Hepatocyte (in vitro differentiated cells): ENCODE measurements around the gene CRELD2. TPM values are rescaled to one million over a fixed set of nuclear protein-coding genes. Genes with fewer than 3 reads are reported as not detected.

Experiments used
- DNase-seq: peaks from one replicate; pipeline ENCODE4 v3.0.0-alpha.2; 2016; ENCODE audit warnings: low spot score
- H2AFZ ChIP-seq: fragments of 200-600 bp; sonication (generic); 2 replicates; pipeline ENCODE4 v1.6.0; 2016; ENCODE audit warnings: antibody characterized with exemption, mild to moderate bottlenecking
- H3K27ac ChIP-seq: fragments of 200-600 bp; sonication (generic); 2 replicates; pipeline ENCODE4 v1.5.1; 2016; ENCODE audit warnings: mild to moderate bottlenecking
- H3K27me3 ChIP-seq: fragments of 200-600 bp; sonication (generic); 2 replicates; pipeline ENCODE4 v1.6.1; 2016
- H3K36me3 ChIP-seq: fragments of 200-600 bp; sonication (generic); replicated peaks from 2 replicates; pipeline ENCODE4 v1.5.1; 2016; ENCODE audit warnings: low read depth; ENCODE audit not compliant: insufficient read depth
- H3K4me1 ChIP-seq: fragments of 200-600 bp; sonication (generic); 2 replicates; pipeline ENCODE4 v1.5.1; 2016; ENCODE audit warnings: mild to moderate bottlenecking, moderate library complexity; ENCODE audit not compliant: insufficient read depth
- H3K4me2 ChIP-seq: fragments of 200-600 bp; sonication (generic); 2 replicates; pipeline ENCODE4 v1.6.0; 2016
- H3K4me3 ChIP-seq: fragments of 200-600 bp; sonication (generic); 2 replicates; pipeline ENCODE4 v1.5.1; 2016; ENCODE audit warnings: mild to moderate bottlenecking
- H3K79me2 ChIP-seq: fragments of 200-600 bp; sonication (generic); 2 replicates; pipeline ENCODE4 v1.6.0; 2017; ENCODE audit warnings: mild to moderate bottlenecking
- H3K9me2 ChIP-seq: fragments of 200-600 bp; sonication (generic); replicated peaks from 2 replicates; pipeline ENCODE4 v1.6.0; 2017; ENCODE audit warnings: mild to moderate bottlenecking; ENCODE audit not compliant: insufficient read depth
- H3K9me3 ChIP-seq: fragments of 200-600 bp; sonication (generic); 2 replicates; pipeline ENCODE4 v1.5.1; 2016; ENCODE audit warnings: low read depth, mild to moderate bottlenecking
- H4K20me1 ChIP-seq: fragments of 200-600 bp; sonication (generic); 2 replicates; pipeline ENCODE4 v1.6.0; 2016; ENCODE audit warnings: mild to moderate bottlenecking; ENCODE audit not compliant: insufficient read depth, poor library complexity, severe bottlenecking
- EZH2 ChIP-seq: fragments of 200-600 bp; sonication (generic); IDR thresholded peaks from 2 replicates; pipeline ENCODE4 v1.6.1; 2016; ENCODE audit warnings: antibody characterized with exemption, mild to moderate bottlenecking, borderline replicate concordance
- EZH2phosphoT487 ChIP-seq: fragments of 200-600 bp; sonication (generic); IDR thresholded peaks from one replicate; pipeline ENCODE4 v1.6.1; 2018; ENCODE audit warnings: antibody characterized with exemption, mild to moderate bottlenecking, low read depth, moderate library complexity; ENCODE audit not compliant: unreplicated experiment, severe bottlenecking
- WGBS: methylation state at CpG from one replicate; pipeline ENCODE4 v1.1.6; 2016; ENCODE audit warnings: low lambda C conversion rate; ENCODE audit errors: missing lambda C conversion rate; 5-methylcytosine and 5-hydroxymethylcytosine counted together
- polyA plus RNA-seq: library from polyadenylated mRNA; unstranded; fragments of >200 nt; fragmentation: Nextera tagmentation; extraction: Ambion mirVana; gene quantifications from 2 replicates; pipeline ENCODE4 v1.2.1, GENCODE V29; 2016
- total RNA-seq: library from RNA; depleted of rRNA; stranded (reverse); fragments of >200 nt; gene quantifications from 2 replicates; pipeline ENCODE4 v1.2.3, GENCODE V29; 2014
- TF ChIP-seq, protein P1 (sequence below): fragments of 200-600 bp; sonication (generic); IDR thresholded peaks from 2 replicates; pipeline ENCODE4 v1.5.1; 2016; ENCODE audit warnings: antibody characterized with exemption, mild to moderate bottlenecking; ENCODE audit not compliant: poor library complexity

CRELD2 gene
- total and polyA plus RNA-seq, 2 experiments from 2014 or later = 79.7 to 129 TPM

DNA sequence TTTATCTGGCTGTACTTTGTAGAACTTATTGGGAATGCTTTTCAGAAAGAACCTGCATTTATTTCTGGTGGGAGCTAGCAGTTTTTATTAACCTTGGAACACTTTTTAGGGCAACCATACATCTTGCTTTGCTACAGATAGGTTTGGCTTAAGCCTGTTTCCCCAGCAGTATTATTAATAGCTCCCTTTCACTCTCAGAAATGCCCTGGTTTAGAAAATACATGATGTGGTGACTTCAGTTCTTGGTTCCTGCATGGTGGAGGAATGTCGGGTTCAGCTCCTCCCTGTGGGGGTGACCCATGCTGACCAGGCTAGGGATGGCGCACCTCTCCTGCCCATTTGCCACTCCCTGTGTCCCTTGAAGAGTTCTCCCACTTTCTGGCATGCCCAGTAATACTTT lies 36.6 kb upstream of the CRELD2 start:
- no peak for DNase-seq
- Histone ChIP-seq H3K27me3 (no peaks in the 10 kb centered on the region), H3K36me3 (no peaks in the 10 kb centered on the region), H3K9me3 (no peaks in the 10 kb centered on the region), H2AFZ (no peak overlapping the region), H3K79me2 (peaks cover 88% of the 10 kb centered on the region), H4K20me1 (no peaks in the 10 kb centered on the region), H3K4me2 (no peak overlapping the region), H3K27ac (no peak overlapping the region), H3K4me1 (no peaks in the 10 kb centered on the region), H3K9me2 (no peaks in the 10 kb centered on the region), H3K4me3 (no peak overlapping the region)
- WGBS = 100% methylated on average over 2 of the region's 2 CpGs
- TF ChIP-seq, protein P1, sequence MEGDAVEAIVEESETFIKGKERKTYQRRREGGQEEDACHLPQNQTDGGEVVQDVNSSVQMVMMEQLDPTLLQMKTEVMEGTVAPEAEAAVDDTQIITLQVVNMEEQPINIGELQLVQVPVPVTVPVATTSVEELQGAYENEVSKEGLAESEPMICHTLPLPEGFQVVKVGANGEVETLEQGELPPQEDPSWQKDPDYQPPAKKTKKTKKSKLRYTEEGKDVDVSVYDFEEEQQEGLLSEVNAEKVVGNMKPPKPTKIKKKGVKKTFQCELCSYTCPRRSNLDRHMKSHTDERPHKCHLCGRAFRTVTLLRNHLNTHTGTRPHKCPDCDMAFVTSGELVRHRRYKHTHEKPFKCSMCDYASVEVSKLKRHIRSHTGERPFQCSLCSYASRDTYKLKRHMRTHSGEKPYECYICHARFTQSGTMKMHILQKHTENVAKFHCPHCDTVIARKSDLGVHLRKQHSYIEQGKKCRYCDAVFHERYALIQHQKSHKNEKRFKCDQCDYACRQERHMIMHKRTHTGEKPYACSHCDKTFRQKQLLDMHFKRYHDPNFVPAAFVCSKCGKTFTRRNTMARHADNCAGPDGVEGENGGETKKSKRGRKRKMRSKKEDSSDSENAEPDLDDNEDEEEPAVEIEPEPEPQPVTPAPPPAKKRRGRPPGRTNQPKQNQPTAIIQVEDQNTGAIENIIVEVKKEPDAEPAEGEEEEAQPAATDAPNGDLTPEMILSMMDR = no peak
- TF ChIP-seq EZH2phosphoT487 (no peak), EZH2 (no peak)

DNA sequence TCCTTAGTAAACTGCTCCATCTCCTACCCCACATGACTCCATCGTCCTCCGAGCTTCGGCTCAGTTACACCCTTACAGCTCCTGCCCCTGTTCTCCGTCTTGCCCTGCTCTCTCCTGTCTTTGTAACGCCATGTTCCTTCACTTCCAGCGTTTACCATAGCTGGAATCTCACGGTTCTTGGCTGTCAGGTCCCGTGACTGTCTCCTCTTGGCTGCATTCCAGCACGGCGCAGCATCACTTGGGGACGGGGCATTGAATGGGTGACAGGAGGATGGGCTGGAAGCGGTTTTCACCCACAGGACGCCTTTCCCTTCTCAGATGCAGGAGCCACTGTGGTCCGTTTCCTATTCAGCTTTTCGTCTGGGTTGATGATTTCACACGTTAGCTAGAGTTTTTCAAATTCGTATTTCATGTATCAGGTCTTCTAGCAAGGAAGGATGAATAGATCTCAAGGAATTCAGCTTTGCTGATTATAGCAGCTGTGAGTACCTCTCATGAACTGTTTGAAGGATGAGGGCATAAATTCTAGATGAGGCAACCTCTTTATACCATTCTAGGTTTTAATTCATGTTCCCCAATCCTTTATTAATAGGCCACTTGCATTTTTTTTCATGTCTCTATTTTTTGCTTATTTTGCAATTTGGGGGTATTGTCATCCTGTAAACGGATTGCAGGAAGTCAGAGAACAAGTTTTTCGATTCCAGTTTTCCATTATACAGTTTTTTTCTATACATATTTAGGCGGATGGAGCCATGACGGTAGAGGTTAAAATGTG lies 35.7 kb upstream of the CRELD2 start:
- Histone ChIP-seq H3K36me3 (no peaks in the 10 kb centered on the region), H2AFZ (no peak overlapping the region), H3K9me3 (no peaks in the 10 kb centered on the region), H4K20me1 (no peaks in the 10 kb centered on the region), H3K79me2 (peaks cover 86% of the 10 kb centered on the region), H3K4me3 (no peak overlapping the region), H3K4me2 (no peak overlapping the region), H3K9me2 (no peaks in the 10 kb centered on the region), H3K4me1 (no peaks in the 10 kb centered on the region), H3K27ac (no peak overlapping the region), H3K27me3 (no peaks in the 10 kb centered on the region)
- DNase-seq = no peak
- TF ChIP-seq EZH2 = no peak
- no peak for TF ChIP-seq EZH2phosphoT487
- TF ChIP-seq, protein P1 = no peak
- WGBS = 86% methylated on average over 21 of the region's 21 CpGs

DNA sequence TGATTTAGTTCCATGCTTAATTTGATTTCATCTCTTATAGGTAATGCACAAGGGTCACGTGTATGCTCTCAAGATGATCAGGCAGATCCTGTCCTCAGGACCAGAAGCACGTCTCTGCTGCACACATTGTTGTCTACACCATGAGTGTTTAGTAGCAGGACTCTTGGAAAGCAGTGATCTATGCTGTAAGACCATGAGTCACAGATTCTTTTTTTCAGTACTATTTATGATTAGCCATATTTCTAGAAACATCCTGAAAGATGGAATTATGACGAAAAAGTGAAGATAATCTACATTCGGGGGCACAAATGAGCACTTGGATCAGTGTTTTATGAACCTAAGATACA lies 35.2 kb upstream of the CRELD2 start:
- H3K4me1 ChIP-seq = no peaks in the 10 kb centered on the region
- no peaks in the 10 kb centered on the region for H3K9me2 ChIP-seq
- no peaks in the 10 kb centered on the region for H3K27me3 ChIP-seq
- no peak for DNase-seq
- no peak overlapping the region for H3K4me2 ChIP-seq
- H4K20me1 ChIP-seq = no peaks in the 10 kb centered on the region
- WGBS = 98% methylated on average over 4 of the region's 4 CpGs
- no peak overlapping the region for H3K27ac ChIP-seq
- H2AFZ ChIP-seq = no peak overlapping the region
- TF ChIP-seq EZH2 (no peak), EZH2phosphoT487 (no peak)
- TF ChIP-seq, protein P1 = no peak
- no peaks in the 10 kb centered on the region for H3K36me3 ChIP-seq
- H3K79me2 ChIP-seq = peaks cover 86% of the 10 kb centered on the region
- H3K4me3 ChIP-seq = no peak overlapping the region
- no peaks in the 10 kb centered on the region for H3K9me3 ChIP-seq
